Activated CD4-positive, CD25-positive, alpha-beta regulatory T cell treated with anti-CD3 and anti-CD28 coated beads, Interleukin-2, amount 50 U/mL, for 16 hours (primary cell): ENCODE measurements around the gene DCDC2B.

Experiments
- DNase-seq: peaks from one replicate; pipeline ENCODE4 v3.0.0-alpha.2; 2020; ENCODE audit warnings: low read depth, low spot score

The DCDC2B gene

DNA sequence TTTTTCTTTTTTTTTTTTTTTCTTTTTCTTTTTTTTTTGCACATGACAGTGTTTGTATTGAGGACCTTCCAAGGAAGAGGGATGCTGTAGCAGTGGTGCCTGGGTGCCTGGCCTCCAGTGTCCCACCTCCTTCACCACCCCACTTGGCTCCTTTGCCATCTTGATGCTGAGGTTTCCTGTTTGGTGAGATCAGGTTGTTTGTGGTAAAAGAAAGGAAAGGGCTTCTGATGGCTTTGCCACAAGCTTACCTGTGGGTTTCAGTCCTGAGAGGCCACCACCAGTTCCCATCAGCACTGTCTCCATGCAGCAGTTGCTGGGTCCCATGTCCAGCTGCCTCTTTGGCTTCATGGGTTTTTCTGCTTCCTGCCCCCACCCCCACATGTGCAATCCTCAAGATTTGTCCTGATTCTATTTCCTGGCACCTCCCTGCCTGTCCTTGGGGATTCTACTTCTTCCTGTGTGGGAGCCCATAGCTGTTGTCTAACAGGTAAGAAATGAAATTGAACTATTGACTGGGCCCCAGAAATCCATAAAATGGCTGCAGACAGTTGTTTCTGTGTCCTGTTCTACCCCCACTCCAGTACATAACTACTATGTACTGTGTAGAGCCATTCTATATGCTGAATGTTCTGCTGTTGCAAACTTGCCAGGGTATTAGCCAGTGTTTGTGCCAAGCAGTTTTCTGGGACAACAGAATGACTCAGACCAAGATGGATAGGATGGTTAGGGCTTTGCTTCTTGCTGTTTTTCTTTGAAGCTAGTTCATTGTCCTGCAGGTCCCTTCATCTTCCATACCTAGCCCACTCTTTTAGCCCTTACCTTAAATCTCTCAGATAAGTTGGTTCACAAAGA, 12.7 kb upstream of the DCDC2B start:
- no peak for DNase-seq

DNA sequence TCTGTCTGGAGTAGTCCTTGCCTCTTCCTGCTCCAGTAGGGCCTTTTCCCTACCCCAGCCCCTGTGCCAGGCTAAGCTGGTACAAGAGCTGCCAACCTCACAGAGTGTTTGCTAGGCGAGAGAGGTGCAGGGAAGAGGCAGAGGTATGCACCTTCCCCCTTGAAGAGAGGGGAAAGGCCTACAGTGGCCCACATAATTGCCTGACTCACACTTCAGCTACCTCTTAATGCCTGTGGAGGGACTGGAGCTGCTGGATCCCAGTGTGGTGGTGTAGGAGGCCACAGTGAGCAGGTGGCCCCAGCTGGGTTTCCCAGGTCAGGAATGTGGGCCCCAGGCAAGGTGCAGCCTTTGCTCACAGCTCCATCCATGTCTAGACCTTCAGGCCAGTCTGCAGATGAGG, 11.8 kb upstream of the DCDC2B start:
- DNase-seq: no peak

DNA sequence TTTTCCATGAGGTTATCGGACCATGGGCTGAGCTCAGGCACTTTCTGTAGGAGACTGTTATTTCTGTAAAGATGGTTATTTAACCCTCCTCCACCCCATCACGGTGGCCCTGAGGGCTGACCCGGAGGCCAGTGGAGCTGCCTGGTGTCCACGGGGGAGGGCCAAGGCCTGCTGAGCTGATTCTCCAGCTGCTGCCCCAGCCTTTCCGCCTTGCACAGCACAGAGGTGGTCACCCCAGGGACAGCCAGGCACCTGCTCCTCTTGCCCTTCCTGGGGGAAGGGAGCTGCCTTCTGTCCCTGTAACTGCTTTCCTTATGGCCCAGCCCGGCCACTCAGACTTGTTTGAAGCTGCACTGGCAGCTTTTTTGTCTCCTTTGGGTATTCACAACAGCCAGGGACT, 11.1 kb upstream of the DCDC2B start:
- DNase-seq: no peak

DNA sequence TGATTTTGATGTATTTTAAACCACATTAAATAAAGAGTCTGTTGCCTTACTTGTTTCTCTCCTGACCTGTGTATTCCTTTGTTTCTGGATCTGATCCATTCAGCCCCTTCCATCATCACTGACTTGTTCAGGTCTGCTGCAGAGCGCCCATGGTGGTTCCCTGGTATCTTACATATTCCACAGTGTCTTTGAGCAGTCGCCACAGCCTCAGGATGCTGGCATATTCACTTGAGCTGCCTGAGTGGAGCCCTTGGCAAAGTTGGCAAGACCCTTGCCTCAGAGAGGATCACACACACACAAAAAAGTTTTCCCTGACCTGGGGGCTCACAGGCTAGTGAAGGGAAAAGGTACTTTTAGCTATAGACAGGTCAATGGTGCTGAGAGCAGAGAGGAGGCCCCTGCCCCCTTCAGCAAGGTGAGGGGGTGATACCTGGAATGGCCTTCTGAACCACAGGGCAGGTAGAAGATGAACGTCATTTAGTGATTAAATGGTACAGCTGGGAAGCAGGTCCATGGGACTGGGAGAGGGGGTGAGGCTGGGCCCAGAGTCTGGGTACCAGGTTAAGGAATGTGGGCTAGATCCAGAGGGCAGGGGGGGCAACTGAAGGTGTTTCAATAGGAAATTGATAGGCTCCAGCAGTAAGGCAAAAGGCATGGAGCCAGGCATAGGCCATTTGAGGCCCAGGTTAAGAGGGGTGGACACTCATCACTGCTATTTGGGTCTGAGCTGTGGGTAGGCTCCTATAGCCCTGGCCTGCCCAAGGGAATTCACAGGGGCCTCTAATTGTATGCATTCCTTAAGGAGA, 10.4 kb upstream of the DCDC2B start:
- DNase-seq: no peak

DNA sequence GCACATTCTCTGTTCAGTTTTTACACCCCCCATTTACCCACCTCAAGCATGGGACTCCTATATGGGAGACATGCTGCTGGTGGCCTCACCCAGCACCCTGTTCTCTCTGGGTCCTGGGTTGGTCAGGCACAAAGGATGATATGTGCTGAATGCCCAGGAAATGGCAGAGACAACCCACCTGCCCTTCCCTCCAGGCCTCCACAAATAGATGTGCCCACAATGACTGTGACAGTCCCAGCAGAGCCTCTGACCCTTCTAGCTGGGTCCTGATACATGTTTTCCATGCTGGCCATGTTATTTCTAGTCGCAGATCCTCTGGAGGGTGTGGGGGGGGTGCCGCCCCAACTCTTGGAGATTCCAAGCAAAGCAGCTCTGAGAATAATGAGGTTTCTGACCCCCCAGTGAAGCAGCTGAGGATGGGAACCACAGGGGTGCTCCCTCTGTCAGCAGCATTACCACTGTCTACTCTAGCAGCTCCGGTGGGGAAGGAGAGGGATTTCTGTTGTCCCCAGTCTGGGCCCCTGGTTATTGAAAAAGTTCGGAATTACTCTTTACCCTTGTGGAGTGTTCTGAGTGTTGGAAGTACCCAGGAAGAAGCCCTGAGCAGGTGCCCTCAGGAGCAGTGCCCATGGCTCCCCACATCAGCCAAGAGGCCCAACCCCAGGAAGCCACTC, 9.7 kb upstream of the DCDC2B start:
- DNase-seq: no peak

DNA sequence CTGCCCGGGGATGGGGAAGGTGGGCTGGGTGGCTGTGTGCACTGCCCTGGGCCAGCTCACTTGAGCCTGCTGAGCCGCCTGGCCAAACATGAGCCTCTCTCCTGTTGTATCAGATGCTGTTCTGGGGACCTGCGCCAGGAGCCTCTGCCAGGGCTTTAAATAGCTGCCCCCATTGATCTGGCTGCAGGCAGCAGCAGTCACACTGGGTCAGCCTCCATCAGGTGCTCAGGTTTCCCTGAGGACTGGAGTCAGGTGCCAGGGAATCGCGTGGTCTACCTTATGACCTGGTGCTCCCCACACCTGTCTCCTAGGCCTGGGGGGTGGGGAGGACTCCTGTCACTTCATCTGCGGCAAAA, 9.2 kb upstream of the DCDC2B start:
- no peak for DNase-seq

DNA sequence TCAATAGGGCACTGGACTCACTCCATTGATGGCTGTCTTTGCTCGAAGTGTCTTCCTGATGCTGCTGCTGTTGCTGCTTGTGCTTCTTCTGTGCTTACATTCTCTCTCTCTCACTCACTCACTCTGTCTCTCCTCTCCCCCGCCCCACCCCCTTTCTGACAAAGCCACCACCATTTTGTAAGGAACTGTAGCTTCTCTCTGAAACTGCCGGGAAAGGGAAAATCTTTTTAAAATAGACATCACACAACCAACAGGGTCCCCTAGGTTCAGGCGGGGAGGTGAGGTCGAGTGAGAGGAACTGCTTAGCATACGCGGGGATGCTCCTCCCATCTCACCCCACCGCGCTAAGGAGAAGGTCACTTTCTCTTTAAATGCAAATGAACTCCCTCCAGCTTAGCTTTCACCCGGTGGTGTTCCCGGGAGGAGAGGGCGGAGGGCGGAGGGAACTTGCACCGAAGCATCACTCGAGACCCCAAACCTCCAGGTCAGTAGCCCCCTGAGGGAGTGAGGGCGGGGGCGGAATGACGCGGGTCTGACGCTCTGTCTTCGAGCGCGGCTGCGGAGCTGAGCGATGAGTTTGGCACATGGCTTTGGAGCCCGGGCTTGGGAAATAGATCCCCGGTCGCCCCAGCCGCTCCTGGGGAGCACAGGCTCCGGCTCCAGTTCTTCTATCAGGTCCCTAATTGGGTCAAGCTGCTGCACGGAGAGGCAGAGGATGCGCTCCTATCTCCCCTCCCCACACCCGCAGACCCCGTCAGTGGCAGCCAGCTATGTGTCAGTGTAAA, 8.5 kb upstream of the DCDC2B start, which contains the start of gene CCDC28B:
TSS of gene CCDC28B (plus strand) at position 370 of the 785 bp plus-strand sequence. CDS start 1,341 bp downstream, outside the sequence.
- DNase-seq: peak; percentile 20

DNA sequence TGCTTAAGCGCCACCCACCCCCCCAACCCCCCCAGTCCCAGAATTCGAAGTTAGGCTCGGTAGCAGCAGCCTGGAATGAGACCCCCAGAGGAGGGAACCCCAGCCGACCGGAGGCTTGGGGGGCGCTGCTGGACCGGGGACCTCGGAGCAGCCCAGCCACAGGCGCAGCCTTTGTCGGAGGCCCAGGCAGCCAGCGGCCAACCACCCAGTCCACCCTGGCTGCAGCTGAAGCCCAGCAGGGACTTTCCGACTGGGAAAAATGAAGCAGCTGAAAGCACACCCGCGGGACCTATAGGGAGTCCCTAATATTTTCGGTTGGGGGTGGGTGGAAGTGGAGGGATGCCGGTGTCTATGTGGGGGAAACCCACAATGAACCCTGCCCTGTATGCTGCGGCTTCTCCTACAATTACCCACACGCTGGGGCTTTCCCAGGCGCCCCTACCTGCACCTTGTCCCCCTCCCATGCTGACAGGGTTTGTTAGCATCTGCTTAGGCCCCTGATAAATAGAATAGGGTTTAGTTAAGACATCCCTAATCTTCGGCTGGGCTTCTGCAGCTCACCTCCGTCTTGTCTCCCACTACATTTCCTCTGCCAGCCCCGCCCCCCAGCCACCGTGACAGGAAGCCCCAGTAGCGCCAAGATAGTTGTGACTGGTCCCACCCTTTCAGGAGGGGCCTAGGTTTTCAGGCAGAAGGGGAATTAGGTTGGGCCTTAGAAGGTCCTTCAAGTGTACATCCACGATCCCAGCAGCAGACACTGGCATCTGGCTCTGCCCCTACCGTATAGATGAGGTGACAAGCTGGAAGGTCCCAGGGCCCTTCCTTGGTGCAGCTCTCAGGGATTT, 7.7 kb upstream of the DCDC2B start:
- peak; percentile 60 for DNase-seq

DNA sequence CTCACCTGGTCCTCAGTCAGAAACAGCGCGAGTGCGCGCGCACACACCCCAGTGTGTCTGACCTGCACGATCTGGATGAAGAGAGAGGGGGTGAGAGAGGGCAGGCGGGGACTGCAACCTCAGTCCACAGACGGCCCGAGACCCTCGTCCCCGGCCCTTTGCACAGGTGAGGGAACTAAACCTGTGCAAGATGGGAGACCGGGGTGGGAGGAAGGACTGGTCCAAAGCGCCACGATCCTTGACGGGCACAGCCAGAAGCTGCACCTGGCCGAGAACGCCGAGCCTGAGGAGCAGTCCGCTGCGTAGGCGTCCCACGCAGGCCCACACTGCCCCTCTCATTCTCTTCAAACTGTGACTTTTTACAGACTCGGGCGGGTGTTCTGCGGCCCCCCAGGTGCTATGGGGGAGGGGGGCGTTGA, 3.9 kb upstream of the DCDC2B start:
- DNase-seq: no peak

DNA sequence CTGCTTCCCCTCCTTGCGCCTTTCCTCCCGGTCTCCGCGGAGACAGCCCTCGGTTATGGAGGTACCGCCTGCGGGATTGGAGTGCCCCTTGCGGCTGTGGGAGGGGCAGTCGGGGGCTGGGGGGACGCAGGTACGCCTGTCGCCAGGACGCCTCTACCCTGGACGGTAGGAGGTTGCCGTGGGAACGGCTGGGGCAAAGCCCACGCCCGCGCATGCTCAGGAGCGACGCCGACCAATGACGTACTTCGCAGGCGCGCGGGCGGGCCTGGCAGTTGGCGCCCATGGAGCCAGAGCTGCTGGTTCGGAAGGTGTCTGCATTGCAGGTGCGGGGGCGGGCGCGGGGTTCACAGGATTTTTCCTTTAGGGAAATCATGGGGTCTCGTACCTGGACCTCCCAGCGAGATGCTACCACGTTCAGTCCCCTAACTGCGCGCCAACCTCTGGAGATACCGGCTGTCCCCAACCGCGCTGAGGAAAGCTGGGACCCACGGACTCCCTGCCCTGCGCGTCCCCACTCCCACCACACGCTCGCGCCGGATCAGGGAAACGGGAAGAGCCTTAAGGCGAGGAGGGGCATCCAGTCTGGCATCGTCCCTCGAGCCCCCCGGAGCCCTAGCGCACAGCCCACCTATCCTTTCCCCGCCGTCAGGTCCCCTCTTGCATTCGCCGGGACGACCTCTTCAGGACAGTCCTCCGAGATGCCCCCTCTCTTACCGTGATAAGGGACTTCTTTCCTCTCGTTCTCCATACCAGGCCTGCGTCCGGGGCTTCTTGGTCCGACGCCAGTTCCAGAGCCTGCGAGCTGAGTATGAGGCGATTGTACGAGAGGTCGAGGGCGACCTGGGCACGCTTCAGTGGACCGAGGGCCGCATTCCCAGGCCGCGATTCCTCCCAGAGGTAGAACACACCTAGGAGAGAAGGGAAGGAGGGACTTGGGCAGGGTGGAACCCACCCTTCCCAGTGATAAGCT, 3.2 kb upstream of the DCDC2B start, which contains the start of gene IQCC:
TSS of gene IQCC (plus strand) at position 271 of the 970 bp plus-strand sequence. CDS start at position 282, 11 bp downstream.
- peak; percentile 66 for DNase-seq

DNA sequence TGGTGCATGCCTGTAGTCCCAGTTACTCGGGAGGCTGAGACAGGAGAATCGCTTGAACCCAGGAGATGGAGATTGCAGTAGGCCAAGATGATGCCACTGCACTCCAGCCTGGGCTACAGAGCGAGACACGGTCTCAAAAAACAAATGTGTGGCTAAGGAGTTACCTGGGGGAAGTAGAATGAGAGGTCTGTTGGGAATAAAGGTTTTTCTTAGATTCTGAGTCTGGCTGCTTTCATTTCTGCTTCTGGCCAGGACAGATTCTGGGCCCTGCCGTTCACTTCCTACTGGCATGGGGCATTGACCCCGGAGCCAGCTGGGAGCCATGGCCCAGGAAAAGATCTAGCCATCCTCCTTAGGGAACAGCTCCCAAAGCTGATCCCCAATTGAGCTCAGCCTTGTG, 420 bp upstream of the DCDC2B start:
- DNase-seq: no peak

DNA sequence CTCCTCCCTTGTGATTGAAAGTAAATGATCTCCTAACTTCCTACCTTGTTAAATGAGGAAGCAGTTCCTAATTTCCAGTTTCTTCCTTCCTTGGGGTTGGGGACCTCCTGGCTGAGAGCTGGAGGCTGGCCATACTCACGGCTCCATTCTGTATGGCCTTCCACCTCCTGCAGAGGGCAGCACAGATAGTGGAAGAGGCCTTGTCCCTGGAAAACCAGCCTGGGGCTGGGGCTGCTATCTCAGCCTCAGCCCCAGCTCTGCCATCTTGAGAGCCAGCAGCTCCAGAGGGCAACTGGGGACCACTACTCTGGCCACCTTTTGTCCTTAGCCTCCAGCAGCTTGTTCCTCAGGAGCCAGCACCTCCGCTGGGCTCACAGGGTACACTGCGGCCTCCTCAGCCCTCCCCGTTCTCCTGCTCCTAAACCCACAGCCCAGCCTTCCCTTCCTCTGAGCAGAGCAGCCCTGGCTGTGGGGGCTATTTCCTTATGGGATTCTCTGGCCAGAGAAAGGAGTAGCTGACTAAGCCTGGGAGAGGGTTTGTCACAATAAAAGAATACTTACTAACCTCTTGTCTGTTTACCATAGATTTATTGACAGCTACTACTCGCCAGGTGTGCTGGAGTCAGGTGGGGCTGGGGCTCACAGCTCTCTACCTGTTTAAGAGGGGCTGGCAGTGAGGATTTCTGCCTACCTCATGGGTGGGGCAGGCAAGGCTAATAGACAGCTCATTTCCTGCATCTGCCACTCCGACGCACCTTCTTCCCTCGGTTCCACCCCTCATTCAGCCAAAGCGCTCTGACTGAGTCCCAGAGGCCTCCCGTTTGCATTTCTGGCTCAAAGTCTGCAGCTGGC, 7.0 kb downstream of the DCDC2B start:
- peak; percentile 28 for DNase-seq

DNA sequence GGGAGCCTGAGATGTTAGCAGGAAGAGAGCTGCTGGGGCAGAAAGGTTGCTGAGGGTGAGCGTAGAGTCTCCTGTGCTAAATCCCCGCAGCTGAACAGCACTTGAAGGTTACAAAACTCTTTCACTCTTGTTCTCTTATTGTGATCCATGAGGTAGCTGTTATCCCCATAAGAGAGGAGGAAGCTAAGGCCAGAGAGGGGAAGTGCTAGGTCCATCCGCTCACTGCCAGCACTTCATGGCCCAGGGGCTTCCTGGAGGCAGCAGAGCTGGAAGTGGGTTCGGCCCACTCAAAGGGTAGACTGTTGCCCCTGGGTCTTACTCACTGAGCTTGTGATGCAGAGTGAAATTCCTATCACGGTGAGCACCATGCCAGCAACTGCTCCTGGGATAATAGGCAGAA, 7.7 kb downstream of the DCDC2B start:
- no peak for DNase-seq

DNA sequence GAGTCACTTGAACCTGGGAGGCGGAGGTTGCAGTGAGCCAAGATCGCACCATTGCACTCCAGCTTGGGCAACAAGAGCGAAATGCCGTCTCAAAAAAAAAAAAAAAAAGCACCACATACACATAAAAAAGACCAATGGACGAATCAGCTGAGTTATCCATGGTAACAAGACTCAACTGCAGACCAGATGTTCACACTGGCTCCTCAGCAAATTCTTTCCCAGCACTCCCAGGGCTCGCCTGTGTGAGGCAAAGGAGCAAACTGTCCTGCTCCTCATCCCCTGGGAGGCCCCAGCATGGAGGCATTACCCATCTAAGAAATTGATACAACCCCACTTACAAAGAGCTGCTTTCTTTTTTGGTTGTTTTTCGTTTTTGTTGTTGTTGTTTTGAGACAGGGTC, 10.1 kb downstream of the DCDC2B start:
- no peak for DNase-seq

DNA sequence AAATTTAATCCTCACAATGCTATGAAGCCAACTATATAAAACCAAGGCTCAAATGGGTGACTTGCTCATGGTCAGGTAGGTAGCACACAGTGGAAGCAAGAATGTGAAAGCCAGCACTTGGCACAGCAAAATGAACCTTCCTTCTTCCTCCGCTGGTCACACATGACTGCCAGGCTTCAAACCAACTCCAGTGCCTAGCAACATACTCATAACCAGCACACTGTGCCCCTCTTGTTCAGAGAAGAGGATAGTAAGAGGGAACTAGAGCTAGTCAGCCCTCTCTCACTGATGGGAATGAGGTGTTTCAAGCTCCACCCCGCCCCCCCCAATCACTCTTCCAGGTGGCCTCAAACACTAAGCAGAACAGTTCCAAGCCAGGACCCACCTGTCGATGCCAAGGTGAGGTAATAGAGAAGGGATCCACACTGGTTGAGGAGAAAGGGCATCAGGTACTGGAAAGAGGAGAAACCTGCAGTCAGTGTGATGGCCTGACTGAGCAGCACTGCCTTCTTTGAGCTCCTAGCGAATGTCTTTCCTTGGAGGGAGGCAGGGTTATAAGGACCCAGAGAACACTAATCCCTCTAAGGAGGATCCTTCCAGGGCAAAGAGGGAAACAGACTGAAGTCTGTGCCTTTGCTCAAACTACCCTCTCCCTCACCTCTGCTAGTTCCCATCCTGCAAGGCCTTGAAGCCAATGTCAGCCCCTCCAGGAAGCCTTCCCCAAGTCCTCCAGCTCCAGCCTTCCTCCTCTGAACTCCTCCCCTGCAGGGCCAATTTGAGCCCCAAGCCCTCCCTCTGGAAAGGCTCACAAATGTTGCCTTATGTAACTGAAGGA, 12.1 kb downstream of the DCDC2B start:
- no peak for DNase-seq

DNA sequence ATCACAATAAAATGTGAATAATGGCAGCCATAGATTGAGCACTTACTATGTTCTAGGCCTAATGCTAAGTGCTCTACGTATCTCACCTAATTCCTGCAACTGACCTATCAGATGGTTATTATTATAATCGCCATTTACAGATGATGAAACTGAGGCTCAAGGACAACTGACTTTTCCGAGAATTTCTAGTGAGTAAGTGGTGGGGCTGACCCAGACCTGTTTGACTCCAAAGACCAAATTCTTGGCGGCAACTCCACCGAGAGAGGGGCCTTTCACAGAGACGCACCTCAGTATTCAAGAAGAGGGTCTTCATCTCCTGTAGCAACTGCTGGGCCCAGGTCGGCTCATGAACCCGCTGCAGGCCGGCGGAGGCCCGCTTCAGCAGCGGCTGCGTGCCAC, 12.7 kb downstream of the DCDC2B start:
- DNase-seq: no peak

DNA sequence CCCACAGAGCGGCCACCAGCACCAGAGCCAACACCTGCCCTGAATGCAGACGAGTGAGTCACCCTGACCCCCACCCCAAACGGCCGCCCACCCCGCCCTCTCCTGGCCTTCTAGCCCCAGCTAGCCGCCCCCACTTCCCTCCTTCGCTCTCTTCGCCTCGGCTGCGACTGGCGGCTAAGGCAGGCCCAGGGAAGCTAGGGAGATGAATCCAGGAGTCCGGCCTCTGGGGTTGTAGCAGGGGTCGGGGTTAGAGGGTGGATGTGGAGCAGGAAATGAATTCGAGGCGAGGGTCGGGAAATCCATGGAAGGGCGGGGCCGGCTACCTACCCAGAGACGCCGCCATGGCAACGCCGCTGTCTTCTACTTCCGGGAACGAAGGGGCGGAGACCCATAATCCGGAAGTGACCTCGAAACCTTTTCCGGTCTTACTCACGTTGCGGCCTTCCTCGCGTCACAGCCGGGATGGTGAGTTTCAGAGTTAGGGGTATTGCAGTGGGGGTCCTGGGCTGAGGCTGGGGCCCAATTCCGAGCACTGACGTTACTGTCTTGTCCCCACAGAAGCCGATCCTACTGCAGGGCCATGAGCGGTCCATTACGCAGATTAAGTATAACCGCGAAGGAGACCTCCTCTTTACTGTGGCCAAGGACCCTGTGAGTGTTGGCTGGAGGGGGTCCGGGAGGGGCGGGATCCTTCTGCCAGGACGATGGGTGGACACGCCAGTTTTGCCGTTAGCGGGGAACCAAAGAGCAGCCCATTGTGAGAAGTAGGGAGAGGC, 13.3 kb downstream of the DCDC2B start, which contains the start of the genes EIF3I and TMEM234:
TSS of gene EIF3I (plus strand) at position 428 of the 776 bp plus-strand sequence. CDS start at position 463, 35 bp downstream.
TSS of gene TMEM234 (minus strand) at position 374 of the 776 bp plus-strand sequence. CDS start at position 343, 31 bp downstream.
- peak; percentile 90 for DNase-seq
